Raji (cell line): ENCODE data around the gene STARD5.

Experiments
- POLR2A ChIP-seq: IDR thresholded peaks from 2 replicates; pipeline ENCODE4 v1.6.1; 2011; ENCODE audit warnings: low read depth, low read length, control low read depth; ENCODE audit not compliant: insufficient read depth

STARD5 gene

GRCh38 chr15:81343371-81343770 lies 19.4 kb upstream of the STARD5 start:
- TF ChIP-seq POLR2A = no peak

DNA sequence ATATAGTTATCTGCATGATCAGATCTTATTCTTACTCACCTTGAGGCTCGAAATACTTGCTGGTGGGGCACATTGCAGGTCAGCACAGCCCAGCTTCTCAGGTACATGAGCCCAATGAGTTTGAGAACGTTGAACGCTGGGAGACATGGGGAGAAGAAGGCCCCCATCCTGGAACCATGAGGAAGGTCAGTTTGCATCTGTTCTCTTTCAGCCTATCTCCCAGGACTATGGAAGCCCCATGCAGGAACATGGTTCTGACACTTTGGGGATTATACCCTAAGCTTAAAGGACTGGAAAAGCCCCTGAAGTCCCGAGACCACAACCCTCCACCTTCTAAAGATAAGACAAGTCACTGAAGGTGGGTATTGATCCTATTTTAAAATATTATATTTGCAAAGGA lies 17.4 kb upstream of the STARD5 start:
- TF ChIP-seq POLR2A = no peak

DNA sequence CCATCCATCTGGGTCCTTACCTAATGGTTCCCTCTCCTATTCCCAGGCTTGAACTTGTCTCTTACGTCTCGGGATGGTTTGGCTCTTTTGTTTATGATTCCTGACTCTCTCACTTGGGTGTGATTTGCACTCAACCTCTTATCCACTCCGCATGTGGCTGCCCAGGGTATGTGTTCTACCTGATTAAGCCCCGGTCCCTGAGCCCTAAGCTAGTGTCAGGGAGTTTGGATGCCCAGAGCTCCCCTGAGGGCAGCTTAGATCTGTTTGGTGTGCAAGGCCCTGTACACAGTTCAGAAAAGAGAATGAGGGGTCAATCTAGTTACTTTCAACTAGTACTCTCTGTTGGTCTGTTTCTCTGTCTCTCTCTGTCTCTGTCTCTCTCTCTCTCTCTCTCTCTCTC lies 15.9 kb upstream of the STARD5 start:
- no peak for TF ChIP-seq POLR2A

DNA sequence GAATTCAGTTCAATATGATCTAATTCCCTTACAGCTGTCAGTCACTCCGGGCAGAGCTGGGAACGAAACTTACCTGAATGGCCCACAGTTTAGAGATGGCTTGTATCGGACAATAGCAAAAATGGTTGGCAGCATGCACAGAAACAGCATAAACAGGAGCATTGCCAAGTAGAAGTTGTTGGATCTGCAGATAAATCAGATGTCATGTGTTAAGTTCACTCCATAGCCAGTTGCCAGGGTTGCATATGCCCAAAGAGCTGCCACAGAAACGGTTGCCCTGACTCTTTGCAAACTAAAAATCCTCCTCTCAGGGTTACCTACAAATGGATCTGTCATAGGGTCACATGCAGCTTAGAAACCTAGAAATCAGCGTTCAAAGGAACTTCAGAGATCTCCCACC lies 15.4 kb upstream of the STARD5 start:
- TF ChIP-seq POLR2A = no peak

DNA sequence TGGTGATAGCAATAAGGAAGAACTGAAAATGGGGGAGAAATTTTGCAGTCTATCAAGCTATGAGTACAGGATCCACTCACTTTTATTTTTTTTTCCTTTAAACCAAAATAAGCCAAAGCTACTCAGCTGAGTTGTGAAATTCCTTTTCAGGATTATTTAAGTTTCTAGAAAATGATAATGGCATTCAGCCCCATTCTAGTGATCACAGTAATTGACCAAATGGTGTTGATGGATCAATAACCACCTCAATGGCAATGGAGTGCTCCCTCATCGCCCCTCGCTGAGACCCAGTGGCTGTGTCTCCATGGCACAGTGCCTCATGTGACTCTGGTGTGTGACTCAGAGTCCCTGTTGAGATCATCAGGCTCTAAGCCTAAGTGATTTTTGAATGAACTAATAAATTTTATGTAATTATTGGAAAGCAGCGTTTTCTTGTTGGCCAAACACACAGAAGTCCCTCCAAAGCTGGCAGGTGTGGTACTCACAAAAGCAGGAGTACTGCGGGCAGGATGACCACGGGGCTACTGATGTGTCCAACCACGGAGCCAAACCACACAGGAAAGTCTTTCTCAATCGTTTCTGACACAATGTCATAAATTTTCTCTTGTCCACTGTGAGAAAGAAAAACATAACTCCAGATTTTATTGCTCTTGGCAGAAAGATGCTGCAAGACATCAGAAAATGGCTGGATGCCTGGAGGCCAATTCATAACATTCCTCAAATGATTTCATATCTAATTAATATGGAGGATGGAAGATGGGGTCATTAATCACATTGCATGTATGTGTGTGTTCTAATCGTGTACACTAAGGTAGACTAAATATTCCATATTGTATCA lies 14.4 kb upstream of the STARD5 start:
- no peak for TF ChIP-seq POLR2A

DNA sequence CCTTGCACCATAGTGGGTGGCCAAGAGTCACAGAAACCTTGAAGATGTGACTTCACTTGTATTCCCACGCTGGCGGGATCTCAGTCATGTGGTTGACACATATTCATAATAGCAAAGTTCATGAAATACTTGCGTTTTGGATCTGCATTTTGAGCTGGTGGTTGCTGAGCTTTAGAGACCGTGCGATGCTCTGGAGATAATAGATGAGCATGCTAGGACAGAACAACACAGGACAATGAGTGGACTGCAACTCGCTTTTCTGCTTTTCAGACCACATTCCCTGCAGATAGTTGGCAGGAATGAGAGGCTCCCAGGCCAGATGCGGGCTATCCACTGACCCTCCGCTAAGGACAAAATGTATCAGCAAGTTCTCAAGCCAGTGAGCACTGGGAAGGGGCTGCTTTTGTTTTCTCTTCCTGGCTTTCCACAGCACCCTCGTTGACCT lies 13.8 kb upstream of the STARD5 start:
- no peak for TF ChIP-seq POLR2A

- TF ChIP-seq POLR2A = no peak
These were observed 13.3 kb upstream of the STARD5 start for GRCh38 chr15:81337241-81337640.

DNA sequence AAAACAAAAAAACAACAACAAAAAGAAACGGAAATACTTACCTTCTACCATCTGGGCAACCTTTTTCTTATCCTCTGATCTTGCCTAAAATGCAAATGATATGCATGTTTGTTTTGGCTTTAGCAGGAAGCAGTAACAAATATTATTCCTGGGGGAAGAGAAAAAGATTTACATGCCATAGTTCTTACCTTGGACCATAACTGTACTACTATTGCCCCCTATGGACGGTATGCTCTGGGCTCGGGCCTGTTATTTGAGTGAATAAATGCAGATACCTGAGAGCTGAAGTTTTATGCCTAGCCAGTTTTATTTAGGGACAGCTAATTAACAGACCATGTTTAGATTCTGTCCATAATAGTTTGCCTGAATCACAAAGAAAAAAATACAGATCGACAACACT lies 12.6 kb upstream of the STARD5 start:
- no peak for TF ChIP-seq POLR2A

GRCh38 chr15:81335631-81336030 lies 11.7 kb upstream of the STARD5 start:
- no peak for TF ChIP-seq POLR2A

GRCh38 chr15:81334768-81335435 lies 11.0 kb upstream of the STARD5 start:
- no peak for TF ChIP-seq POLR2A

DNA sequence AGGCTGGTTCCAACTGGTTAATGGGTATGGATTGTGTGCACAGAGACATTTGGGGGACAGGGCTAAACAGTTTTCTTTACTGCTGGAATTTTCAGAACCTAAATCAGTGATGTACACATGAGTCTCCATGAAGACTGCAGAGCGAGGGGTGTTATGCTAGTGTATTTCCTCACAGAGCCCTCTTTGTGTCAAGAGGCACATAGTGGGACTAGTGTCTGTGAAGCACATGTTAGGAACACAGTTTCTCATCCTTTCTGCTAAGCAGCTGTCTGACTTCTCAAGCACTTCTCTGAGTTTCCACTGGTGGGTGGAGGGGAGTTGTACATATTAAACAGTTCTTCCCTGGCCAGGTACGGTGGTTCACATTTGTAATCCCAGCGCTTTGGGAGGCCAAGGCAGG lies 9.4 kb upstream of the STARD5 start:
- TF ChIP-seq POLR2A = no peak

DNA sequence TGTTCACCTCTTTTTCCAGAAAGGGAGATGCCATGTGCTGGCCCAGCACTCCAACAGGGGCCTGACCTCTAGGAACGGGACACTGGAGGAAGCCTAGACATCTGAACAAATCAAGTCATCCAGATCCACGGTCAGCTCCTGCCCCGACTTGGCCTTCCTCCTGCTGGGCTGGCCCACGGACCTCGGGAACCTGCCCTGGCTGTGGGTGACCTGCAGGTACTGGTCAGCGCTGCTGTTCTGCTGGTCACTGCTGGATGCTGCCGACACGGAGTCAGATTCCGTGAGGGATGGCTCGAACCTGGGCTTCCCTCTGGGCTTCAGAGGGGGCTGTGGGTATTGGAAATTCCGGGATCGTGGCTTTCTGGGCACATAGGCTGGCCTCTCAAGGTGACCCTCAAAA lies 8.4 kb upstream of the STARD5 start:
- no peak for TF ChIP-seq POLR2A

GRCh38 chr15:81331600-81331999 lies 7.7 kb upstream of the STARD5 start:
- no peak for TF ChIP-seq POLR2A

- no peak for TF ChIP-seq POLR2A
These were observed 6.6 kb upstream of the STARD5 start for GRCh38 chr15:81330366-81331090.

- TF ChIP-seq POLR2A = no peak
These were observed 5.5 kb upstream of the STARD5 start for GRCh38 chr15:81329446-81329845.

- TF ChIP-seq POLR2A = no peak
These were observed 3.6 kb upstream of the STARD5 start for GRCh38 chr15:81327516-81327915.
